OCI-LY7 (cell line): ENCODE measurements around the gene TFRC. TPM values are rescaled to one million over a fixed set of nuclear protein-coding genes. Genes with fewer than 3 reads are reported as not detected.

ENCODE experiments used
- BruUV-seq: library from RNA; stranded (reverse); fragments of 400-500 nt; replicated peaks from 2 replicates; lab custom pipeline; 2021; lab: Mats Ljungman, UMichigan
- CTCF ChIA-PET: fragments of 300-600 bp; sonication (Branson Sonifier 250); formaldehyde crosslinking; loops from one replicate; lab custom pipeline; 2022; ENCODE audit warnings: antibody characterized with exemption; ENCODE audit not compliant: unreplicated experiment; lab: Charles Lee
- POLR2A ChIA-PET: fragments of 300-600 bp; sonication (Branson Sonifier 250); formaldehyde crosslinking; loops from one replicate; lab custom pipeline; 2022; ENCODE audit warnings: antibody characterized with exemption; lab: Charles Lee
- DNase-seq: peaks from one replicate; pipeline ENCODE4 v3.0.0-alpha.2; 2015; ENCODE audit warnings: low spot score
- H2AFZ ChIP-seq: fragments of 200-600 bp; sonication (generic), shearing (Covaris generic); 2 replicates; pipeline ENCODE4 v1.6.1; 2014; ENCODE audit warnings: mild to moderate bottlenecking, antibody characterized with exemption, low read length, moderate library complexity
- H3K27ac ChIP-seq: fragments of 200-600 bp; sonication (generic); 2 replicates; pipeline ENCODE4 v1.5.1; 2014; ENCODE audit warnings: mixed run types, low read depth, mild to moderate bottlenecking, moderate library complexity, low read length, inconsistent platforms; ENCODE audit not compliant: poor library complexity, severe bottlenecking
- H3K36me3 ChIP-seq: fragments of 200-600 bp; sonication (generic); 2 replicates; pipeline ENCODE4 v1.6.1; 2014; ENCODE audit warnings: mild to moderate bottlenecking, antibody characterized with exemption, low read length, moderate library complexity, mixed read lengths; ENCODE audit not compliant: insufficient read depth
- H3K4me1 ChIP-seq: fragments of 200-600 bp; sonication (generic); 2 replicates; pipeline ENCODE4 v1.5.1; 2014; ENCODE audit warnings: mild to moderate bottlenecking, low read length; ENCODE audit not compliant: insufficient read depth, poor library complexity, severe bottlenecking
- H3K4me2 ChIP-seq: fragments of 200-600 bp; sonication (generic); 2 replicates; pipeline ENCODE4 v1.6.1; 2014; ENCODE audit warnings: mild to moderate bottlenecking, low read length
- H3K4me3 ChIP-seq: fragments of 200-600 bp; sonication (generic); 2 replicates; pipeline ENCODE4 v1.5.1; 2014; ENCODE audit warnings: mild to moderate bottlenecking, low read depth, low read length; ENCODE audit not compliant: poor library complexity, severe bottlenecking
- H3K79me2 ChIP-seq: fragments of 200-600 bp; sonication (generic); 2 replicates; pipeline ENCODE4 v1.6.1; 2016; ENCODE audit warnings: low read depth, mild to moderate bottlenecking, low read length, moderate library complexity, mixed read lengths; ENCODE audit not compliant: insufficient read depth
- H3K9me2 ChIP-seq: fragments of 200-600 bp; sonication (generic); 2 replicates; pipeline ENCODE4 v1.6.1; 2016; ENCODE audit warnings: mild to moderate bottlenecking, low read length, mixed read lengths; ENCODE audit not compliant: insufficient read depth
- H3K9me3 ChIP-seq: fragments of 200-600 bp; sonication (generic); 2 replicates; pipeline ENCODE4 v1.6.1; 2014; ENCODE audit warnings: mild to moderate bottlenecking, mixed run types, low read length, mixed read lengths
- H4K20me1 ChIP-seq: fragments of 200-600 bp; sonication (generic); 2 replicates; pipeline ENCODE4 v1.6.1; 2014; ENCODE audit warnings: mild to moderate bottlenecking, antibody characterized with exemption, low read length, moderate library complexity, mixed read lengths; ENCODE audit not compliant: insufficient read depth
- EZH2phosphoT487 ChIP-seq: fragments of 200-600 bp; sonication (generic); IDR thresholded peaks from 2 replicates; pipeline ENCODE4 v1.6.1; 2018; ENCODE audit warnings: low read depth, borderline replicate concordance, mild to moderate bottlenecking, mixed run types, antibody characterized with exemption, low read length, moderate library complexity, mixed read lengths
- intact Hi-C: fragments of 100-400 bp; cut with micrococcal nuclease; formaldehyde crosslinking; loops from one replicate; pipeline ENCODE4 v1.10.0; 2022; ENCODE audit not compliant: unreplicated experiment
- total RNA-seq, 2 experiments: library from RNA; depleted of rRNA in 1 of 2; stranded (reverse); fragments of >200 nt in 1 of 2; shearing (Covaris generic) in 1 of 2; gene quantifications; 2 replicates each; pipeline ENCODE4 v1.2.3, GENCODE V29; 2014 to 2022
- TF ChIP-seq, protein P1 (sequence below): fragments of 200-600 bp; sonication (generic); conservative IDR thresholded peaks from 2 replicates; pipeline ENCODE4 v1.5.1; 2014; ENCODE audit warnings: mild to moderate bottlenecking, antibody characterized with exemption, low read length, moderate library complexity, mixed read lengths

The TFRC gene
- total RNA-seq, 2 experiments from 2014 or later, result 127 to 236 TPM

DNA sequence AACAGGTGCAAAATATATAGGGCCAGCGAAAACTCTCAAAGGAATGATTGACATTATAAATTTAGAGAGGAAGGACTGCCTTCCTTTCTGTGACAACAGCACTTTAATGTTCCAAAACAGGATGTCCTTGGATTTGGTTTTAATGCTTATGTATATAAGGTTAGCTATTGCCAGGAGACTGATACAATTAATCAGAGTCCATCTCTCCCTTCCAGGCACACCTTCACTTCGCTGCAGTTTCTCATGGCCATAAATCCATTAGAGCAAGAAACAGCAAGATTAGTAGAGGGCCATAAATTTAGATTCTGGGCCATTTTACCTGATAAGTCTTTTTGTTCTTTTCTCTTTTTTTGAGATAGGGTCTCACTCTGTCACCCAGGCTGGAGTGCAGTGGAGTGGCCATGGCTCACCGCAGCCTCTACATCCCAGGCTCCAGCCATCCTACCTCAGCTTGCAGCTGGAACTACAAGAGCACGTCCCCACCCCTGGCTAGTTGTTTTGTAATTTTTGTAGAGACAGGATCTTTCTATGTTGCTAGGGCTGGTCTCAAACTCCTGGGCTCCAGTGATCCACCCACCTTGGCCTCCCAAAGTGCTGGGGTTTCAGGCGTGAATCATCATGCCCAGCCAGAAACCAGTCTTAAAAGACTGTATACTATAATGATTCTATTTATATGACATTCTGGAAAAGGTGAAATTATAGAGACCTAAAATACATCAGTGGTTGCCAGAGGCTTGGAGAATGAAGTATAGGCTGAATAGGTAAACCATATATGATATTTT is 15.7 kb upstream of the TFRC start:
- intact Hi-C loops, result no loop called here
- no peak overlapping the region for H2AFZ ChIP-seq
- BruUV-seq, result no TSS peak
- no peaks in the 10 kb centered on the region for H3K9me2 ChIP-seq
- TF ChIP-seq, protein P1, sequence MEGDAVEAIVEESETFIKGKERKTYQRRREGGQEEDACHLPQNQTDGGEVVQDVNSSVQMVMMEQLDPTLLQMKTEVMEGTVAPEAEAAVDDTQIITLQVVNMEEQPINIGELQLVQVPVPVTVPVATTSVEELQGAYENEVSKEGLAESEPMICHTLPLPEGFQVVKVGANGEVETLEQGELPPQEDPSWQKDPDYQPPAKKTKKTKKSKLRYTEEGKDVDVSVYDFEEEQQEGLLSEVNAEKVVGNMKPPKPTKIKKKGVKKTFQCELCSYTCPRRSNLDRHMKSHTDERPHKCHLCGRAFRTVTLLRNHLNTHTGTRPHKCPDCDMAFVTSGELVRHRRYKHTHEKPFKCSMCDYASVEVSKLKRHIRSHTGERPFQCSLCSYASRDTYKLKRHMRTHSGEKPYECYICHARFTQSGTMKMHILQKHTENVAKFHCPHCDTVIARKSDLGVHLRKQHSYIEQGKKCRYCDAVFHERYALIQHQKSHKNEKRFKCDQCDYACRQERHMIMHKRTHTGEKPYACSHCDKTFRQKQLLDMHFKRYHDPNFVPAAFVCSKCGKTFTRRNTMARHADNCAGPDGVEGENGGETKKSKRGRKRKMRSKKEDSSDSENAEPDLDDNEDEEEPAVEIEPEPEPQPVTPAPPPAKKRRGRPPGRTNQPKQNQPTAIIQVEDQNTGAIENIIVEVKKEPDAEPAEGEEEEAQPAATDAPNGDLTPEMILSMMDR, result no peak
- no peak for TF ChIP-seq EZH2phosphoT487
- no peaks in the 10 kb centered on the region for H4K20me1 ChIP-seq
- H3K36me3 ChIP-seq, result no peaks in the 10 kb centered on the region
- no peak overlapping the region for H3K4me3 ChIP-seq
- no peak overlapping the region for H3K4me2 ChIP-seq
- H3K9me3 ChIP-seq, result no peaks in the 10 kb centered on the region
- no peak overlapping the region for H3K27ac ChIP-seq
- H3K4me1 ChIP-seq, result peaks cover 14% of the 10 kb centered on the region
- POLR2A ChIA-PET, result interaction anchor here (1.3 to 1.4 kb wide), 3 partner anchors 11 to 17 kb away, joined by 3 to 5 read pairs (median 3); no protein-coding TSS in a partner anchor
- CTCF ChIA-PET, result no interaction called here
- no peak for DNase-seq
- H3K79me2 ChIP-seq, result no peaks in the 10 kb centered on the region

DNA sequence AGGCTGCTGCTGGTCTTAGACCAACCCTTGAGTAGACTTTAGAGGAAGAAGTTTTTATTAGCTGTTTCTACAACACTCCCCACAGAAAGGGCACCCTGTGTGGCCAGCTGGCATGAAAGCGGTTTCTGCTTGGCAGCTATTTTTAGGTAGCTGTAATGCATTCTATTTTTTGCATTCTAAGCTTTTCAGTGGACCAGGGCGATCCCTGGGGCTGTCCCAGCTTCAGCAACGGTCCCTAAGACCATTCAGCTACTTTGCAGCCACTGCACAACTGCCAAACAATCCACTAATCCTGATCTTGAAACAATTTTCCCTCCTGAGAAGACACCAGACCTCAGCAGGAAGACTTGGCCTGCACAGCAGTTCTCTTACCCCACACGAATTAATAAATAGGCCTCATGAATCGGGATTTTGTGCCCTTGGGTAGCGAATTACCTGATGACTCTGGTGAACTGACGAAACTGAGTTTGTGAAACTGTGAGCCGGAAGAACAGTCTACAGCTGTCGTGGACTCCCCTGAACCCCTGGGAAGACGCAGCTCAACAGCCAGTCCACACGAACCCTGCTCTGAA is 14.6 kb upstream of the TFRC start:
- ChIA-PET POLR2A (interaction anchor here (0.6 to 1.7 kb wide), 8 partner anchors 11 to 83 kb away, joined by 3 to 5 read pairs (median 4); no protein-coding TSS in a partner anchor), CTCF (no interaction called here)
- BruUV-seq, result no TSS peak
- H3K4me3 ChIP-seq, result peak overlapping the region; percentile 28
- H3K9me3 ChIP-seq, result no peaks in the 10 kb centered on the region
- no peaks in the 10 kb centered on the region for H4K20me1 ChIP-seq
- H3K9me2 ChIP-seq, result no peaks in the 10 kb centered on the region
- H2AFZ ChIP-seq, result peak overlapping the region; percentile 97
- TF ChIP-seq, protein P1, result no peak
- no peak for TF ChIP-seq EZH2phosphoT487
- H3K4me1 ChIP-seq, result peaks cover 14% of the 10 kb centered on the region
- intact Hi-C loops, result no loop called here
- no peaks in the 10 kb centered on the region for H3K79me2 ChIP-seq
- peak overlapping the region; percentile 41 for H3K27ac ChIP-seq
- DNase-seq, result peak; percentile 68
- H3K36me3 ChIP-seq, result no peaks in the 10 kb centered on the region
- H3K4me2 ChIP-seq, result peak overlapping the region; percentile 59
